Measurements from ENCODE around the gene WDR7. TPM values are rescaled to one million over a fixed set of nuclear protein-coding genes. Genes with fewer than 3 reads are reported as not detected.

The WDR7 gene
- total and polyA plus RNA-seq, 9 of the 15 experiments (the other 6 are each of a cell fraction or from before 2014, with no cell fraction given) = 1.4 to 9.4 (median 5.3) TPM

DNA sequence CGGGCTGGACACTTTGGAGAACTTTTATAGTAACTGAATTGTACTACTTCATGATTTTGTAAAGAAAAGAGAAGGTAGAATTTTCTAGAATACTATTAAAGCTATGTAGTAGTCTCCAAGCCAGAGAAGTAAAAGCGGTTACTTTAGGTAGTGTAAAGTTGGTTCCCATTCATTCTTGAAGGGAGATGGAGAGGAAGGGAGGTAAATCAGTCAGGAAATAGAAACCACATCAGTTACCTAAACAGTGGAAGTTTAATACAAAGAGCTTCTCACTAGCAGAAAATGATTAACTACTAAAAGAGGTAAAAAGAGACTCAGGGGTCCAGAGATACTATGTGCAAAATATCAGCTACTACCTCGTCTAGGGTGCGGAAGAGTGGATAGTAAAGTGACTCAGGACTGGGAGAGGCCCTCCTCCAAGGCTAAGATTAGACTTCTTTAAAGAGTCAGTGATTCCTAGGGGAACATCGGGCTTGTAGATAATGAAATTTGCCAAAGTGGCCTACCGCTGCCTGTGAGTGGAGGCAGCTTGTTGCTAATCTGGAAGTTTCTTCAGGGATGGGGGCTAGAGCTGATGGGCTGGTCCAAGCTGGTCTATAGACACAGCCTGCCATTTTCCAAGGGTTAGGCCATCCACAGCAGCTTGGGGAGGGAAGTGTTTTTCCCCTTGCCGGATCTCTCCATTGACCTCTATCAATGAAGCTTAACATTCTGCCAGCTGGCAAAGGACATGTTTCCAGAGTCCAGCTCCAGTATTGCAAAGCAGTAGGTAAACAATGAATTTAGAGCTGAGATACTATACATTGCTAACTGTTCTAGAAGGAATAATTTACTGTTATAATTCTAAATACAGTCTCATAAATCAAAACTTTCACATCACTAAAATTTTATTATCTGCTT, 249.3 kb downstream of the WDR7 start (continued):
- TF ChIP-seq ZNF780A (CRISPR knock-in tag; IDR thresholded peaks at IDR 0.05) (no peak), ATF7 (IDR thresholded peaks at IDR 0.05) (no peak), ELF1 (tag; IDR thresholded peaks at IDR 0.05) (no peak)

- Histone ChIP-seq H3K9me3 (replicated peaks; ENCODE audit: control insufficient read depth, insufficient read depth, low read depth, low read length) (no peaks in the 10 kb centered on the region), H3K36me3 (ENCODE audit: control insufficient read depth, insufficient read depth, low read length) (no peaks in the 10 kb centered on the region), H3K9ac (ENCODE audit: insufficient read depth in 1 of 2, low read depth in 2 of 2, low read length in 2 of 2) (no peak overlapping the region), H2AFZ (ENCODE audit: low read depth, low read length) (no peak overlapping the region), H3K27ac (ENCODE audit: extremely low read depth, low read depth, low read length) (no peak overlapping the region), H3K4me1 (replicated peaks in 1 of 2; ENCODE audit: control insufficient read depth in 2 of 2, insufficient read depth in 2 of 2, low read length in 2 of 2) (no peaks in the 10 kb centered on the region), H3K4me2 (ENCODE audit: insufficient read depth, low read length) (no peak overlapping the region), H3K4me3 (no peak overlapping the region), H4K20me1 (replicated peaks; ENCODE audit: control insufficient read depth, insufficient read depth, low read length) (no peaks in the 10 kb centered on the region), H3K9me1 (ENCODE audit: control insufficient read depth, insufficient read depth, low read length) (no peaks in the 10 kb centered on the region), H3K27me3 (ENCODE audit: control insufficient read depth in 2 of 2, insufficient read depth in 2 of 2, low read length in 2 of 2) (no peaks in the 10 kb centered on the region), H3K79me2 (ENCODE audit: control insufficient read depth, insufficient read depth, low read length) (no peaks in the 10 kb centered on the region)
- BruUV-seq (replicated peaks) = no TSS peak
- 42% methylated on average over 2 of the region's 2 CpGs for WGBS (ENCODE audit: insufficient coverage, low coverage, missing lambda C conversion rate)
- TF ChIP-seq TCF3 (CRISPR knock-in tag; IDR thresholded peaks at IDR 0.05) (no peak), CBX8 (IDR thresholded peaks at IDR 0.05; ENCODE audit: borderline replicate concordance, extremely low read depth, low read depth, low read length, poor library complexity, severe bottlenecking) (no peak), HLTF (IDR thresholded peaks at IDR 0.05) (no peak), ZNF41 (CRISPR knock-in tag; conservative IDR thresholded peaks at IDR 0.05) (no peak), EGR1 (conservative IDR thresholded peaks at IDR 0.05) (no peak), ADNP (tag; IDR thresholded peaks at IDR 0.05) (no peak)
- TF ChIP-seq, protein P1, sequence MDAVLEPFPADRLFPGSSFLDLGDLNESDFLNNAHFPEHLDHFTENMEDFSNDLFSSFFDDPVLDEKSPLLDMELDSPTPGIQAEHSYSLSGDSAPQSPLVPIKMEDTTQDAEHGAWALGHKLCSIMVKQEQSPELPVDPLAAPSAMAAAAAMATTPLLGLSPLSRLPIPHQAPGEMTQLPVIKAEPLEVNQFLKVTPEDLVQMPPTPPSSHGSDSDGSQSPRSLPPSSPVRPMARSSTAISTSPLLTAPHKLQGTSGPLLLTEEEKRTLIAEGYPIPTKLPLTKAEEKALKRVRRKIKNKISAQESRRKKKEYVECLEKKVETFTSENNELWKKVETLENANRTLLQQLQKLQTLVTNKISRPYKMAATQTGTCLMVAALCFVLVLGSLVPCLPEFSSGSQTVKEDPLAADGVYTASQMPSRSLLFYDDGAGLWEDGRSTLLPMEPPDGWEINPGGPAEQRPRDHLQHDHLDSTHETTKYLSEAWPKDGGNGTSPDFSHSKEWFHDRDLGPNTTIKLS (IDR thresholded peaks at IDR 0.05; ENCODE audit: borderline replicate concordance, low read depth) = no peak
- ChIA-PET CTCF (ENCODE audit: low intra/inter-chr PET ratio) (no interaction called here), POLR2A (no interaction called here)
- intact Hi-C loops (cut with micrococcal nuclease) = no loop called here
- FAIRE-seq = no peak
- in situ Hi-C loops (cut with MboI) = no loop called here
- DNase-seq (ENCODE audit: extremely low read depth in 1 of 4, low spot score in 3 of 4) = no peak
- ATAC-seq = no peak
Measured at GRCh38 chr18:56901919-56902318, 250.8 kb downstream of the WDR7 start.

Measured in K562 (cell line).